ENCODE data around the gene PCDHA10. TPM values are rescaled to one million over a fixed set of nuclear protein-coding genes. Genes with fewer than 3 reads are reported as not detected.

PCDHA10 gene
- total RNA-seq, 1 experiment from 2014 or later = 10.8 TPM

- no peak for ATAC-seq
- H3K27ac Mint-ChIP-seq = no peak overlapping the region
- H3K27me3 Mint-ChIP-seq (ENCODE audit: low read depth) = no peaks in the 10 kb centered on the region; the same call in 1 of the 2 replicates
These were observed 60.6 kb downstream of the PCDHA10 start for GRCh38 chr5:140916325-140916724.

More at GRCh38 chr5:140916325-140916724, 60.6 kb downstream of the PCDHA10 start:
- CTCF ChIA-PET = interaction anchor here (0.7 to 1.5 kb wide), 4 partner anchors 10 to 124 kb away, joined by 3 to 12 read pairs (median 3); partner anchors contain the start of gene PCDHAC1
- POLR2A ChIA-PET = no interaction called here
- Mint-ChIP-seq H3K36me3 (peaks cover 4% of the 10 kb centered on the region; the same call in 1 of the 2 replicates), H3K9me3 (peaks cover 25% of the 10 kb centered on the region), H3K4me1 (no peaks in the 10 kb centered on the region), H3K4me3 (no peak overlapping the region)
- TF ChIP-seq, protein P1, sequence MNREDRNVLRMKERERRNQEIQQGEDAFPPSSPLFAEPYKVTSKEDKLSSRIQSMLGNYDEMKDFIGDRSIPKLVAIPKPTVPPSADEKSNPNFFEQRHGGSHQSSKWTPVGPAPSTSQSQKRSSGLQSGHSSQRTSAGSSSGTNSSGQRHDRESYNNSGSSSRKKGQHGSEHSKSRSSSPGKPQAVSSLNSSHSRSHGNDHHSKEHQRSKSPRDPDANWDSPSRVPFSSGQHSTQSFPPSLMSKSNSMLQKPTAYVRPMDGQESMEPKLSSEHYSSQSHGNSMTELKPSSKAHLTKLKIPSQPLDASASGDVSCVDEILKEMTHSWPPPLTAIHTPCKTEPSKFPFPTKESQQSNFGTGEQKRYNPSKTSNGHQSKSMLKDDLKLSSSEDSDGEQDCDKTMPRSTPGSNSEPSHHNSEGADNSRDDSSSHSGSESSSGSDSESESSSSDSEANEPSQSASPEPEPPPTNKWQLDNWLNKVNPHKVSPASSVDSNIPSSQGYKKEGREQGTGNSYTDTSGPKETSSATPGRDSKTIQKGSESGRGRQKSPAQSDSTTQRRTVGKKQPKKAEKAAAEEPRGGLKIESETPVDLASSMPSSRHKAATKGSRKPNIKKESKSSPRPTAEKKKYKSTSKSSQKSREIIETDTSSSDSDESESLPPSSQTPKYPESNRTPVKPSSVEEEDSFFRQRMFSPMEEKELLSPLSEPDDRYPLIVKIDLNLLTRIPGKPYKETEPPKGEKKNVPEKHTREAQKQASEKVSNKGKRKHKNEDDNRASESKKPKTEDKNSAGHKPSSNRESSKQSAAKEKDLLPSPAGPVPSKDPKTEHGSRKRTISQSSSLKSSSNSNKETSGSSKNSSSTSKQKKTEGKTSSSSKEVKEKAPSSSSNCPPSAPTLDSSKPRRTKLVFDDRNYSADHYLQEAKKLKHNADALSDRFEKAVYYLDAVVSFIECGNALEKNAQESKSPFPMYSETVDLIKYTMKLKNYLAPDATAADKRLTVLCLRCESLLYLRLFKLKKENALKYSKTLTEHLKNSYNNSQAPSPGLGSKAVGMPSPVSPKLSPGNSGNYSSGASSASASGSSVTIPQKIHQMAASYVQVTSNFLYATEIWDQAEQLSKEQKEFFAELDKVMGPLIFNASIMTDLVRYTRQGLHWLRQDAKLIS (CRISPR knock-in tag; IDR thresholded peaks at IDR 0.05; ENCODE audit: borderline replicate concordance) = no peak
- DNase-seq (ENCODE audit: low spot score) = no peak

Other genes with a start within 250 kb of the PCDHA10 start
- gene CD14, start 222.7 kb upstream of the PCDHA10 start, total RNA-seq (2021) = 0.27 to 0.63 TPM (median 0.53 TPM) in 3 replicates
- 28.7 to 32.6 TPM (median 32.2 TPM) in 3 replicates for gene TMCO6, start 216.4 kb upstream of the PCDHA10 start, total RNA-seq (2021)
- gene NDUFA2, start 208.3 kb upstream of the PCDHA10 start, total RNA-seq (2021) = 74.8 to 81.5 TPM (median 77.7 TPM) in 3 replicates
- 58.5 to 69.2 TPM (median 64.5 TPM) in 3 replicates for gene IK, start 208.1 kb upstream of the PCDHA10 start, total RNA-seq (2021)
- gene WDR55, start 191.0 kb upstream of the PCDHA10 start, total RNA-seq (2021) = 22.1 to 25.3 TPM (median 23.5 TPM) in 3 replicates
- 2.1 to 3.3 TPM (median 2.9 TPM) in 3 replicates for gene DND1, start 182.3 kb upstream of the PCDHA10 start, total RNA-seq (2021)
- gene HARS1, start 164.5 kb upstream of the PCDHA10 start, total RNA-seq (2021) = 51.9 to 55.6 TPM (median 52.5 TPM) in 3 replicates
- gene HARS2, start 164.4 kb upstream of the PCDHA10 start, total RNA-seq (2021) = 26.8 to 28.9 TPM (median 27.7 TPM) in 3 replicates
- 50.3 to 57.2 TPM (median 54.7 TPM) in 3 replicates for gene ZMAT2, start 155.4 kb upstream of the PCDHA10 start, total RNA-seq (2021)
- gene PCDHA1, start 69.8 kb upstream of the PCDHA10 start, total RNA-seq (2021) = 2.2 to 2.7 TPM (median 2.4 TPM) in 3 replicates
- 2.0 to 2.4 TPM (median 2.1 TPM) in 3 replicates for gene PCDHA2, start 61.0 kb upstream of the PCDHA10 start, total RNA-seq (2021)
- 3.3 to 3.4 TPM (median 3.3 TPM) in 3 replicates for gene PCDHA3, start 54.8 kb upstream of the PCDHA10 start, total RNA-seq (2021)
- 5.4 to 6.3 TPM (median 5.6 TPM) in 3 replicates for gene PCDHA4, start 48.8 kb upstream of the PCDHA10 start, total RNA-seq (2021)
- gene PCDHA5, start 34.3 kb upstream of the PCDHA10 start, total RNA-seq (2021) = 0.85 to 0.94 TPM (median 0.90 TPM) in 3 replicates
- gene PCDHA6, start 27.9 kb upstream of the PCDHA10 start, total RNA-seq (2021) = 2.0 to 2.4 TPM (median 2.4 TPM) in 3 replicates
- gene PCDHA7, start 21.6 kb upstream of the PCDHA10 start, total RNA-seq (2021) = 2.3 to 2.7 TPM (median 2.4 TPM) in 3 replicates
- gene PCDHA8, start 14.7 kb upstream of the PCDHA10 start, total RNA-seq (2021) = 0.85 to 1.3 TPM (median 1.3 TPM) in 3 replicates
- 1.1 to 1.5 TPM (median 1.4 TPM) in 3 replicates for gene PCDHA9, start 7.5 kb upstream of the PCDHA10 start, total RNA-seq (2021)
- 5.8 to 8.7 TPM (median 7.9 TPM) in 3 replicates for gene PCDHA11, start 13.1 kb downstream of the PCDHA10 start, total RNA-seq (2021)
- gene PCDHA12, start 19.4 kb downstream of the PCDHA10 start, total RNA-seq (2021) = 9.6 to 10.7 TPM (median 10.1 TPM) in 3 replicates
- 2.4 to 3.8 TPM (median 3.0 TPM) in 3 replicates for gene PCDHA13, start 26.2 kb downstream of the PCDHA10 start, total RNA-seq (2021)
- gene PCDHAC1, start 70.4 kb downstream of the PCDHA10 start, total RNA-seq (2021) = 8.2 to 8.6 TPM (median 8.4 TPM) in 3 replicates
- 6.7 to 11.3 TPM (median 7.9 TPM) in 3 replicates for gene PCDHAC2, start 110.6 kb downstream of the PCDHA10 start, total RNA-seq (2021)
- gene PCDHB1, start 195.5 kb downstream of the PCDHA10 start, total RNA-seq (2021) = 0.09 to 0.13 TPM (median 0.11 TPM) in 3 replicates
- 22.9 to 26.2 TPM (median 23.1 TPM) in 3 replicates for gene PCDHB2, start 238.7 kb downstream of the PCDHA10 start, total RNA-seq (2021)
- gene PCDHB3, start 244.6 kb downstream of the PCDHA10 start, total RNA-seq (2021) = 4.7 to 6.4 TPM (median 5.1 TPM) in 3 replicates

Data from WTC11 (cell line).